Activated CD4-positive, alpha-beta T cell treated with anti-CD3 and anti-CD28 coated beads, Interleukin-10, Interleukin-2, amounts not matched to agents 100 ng/mL and 50 ng/mL, durations not matched to agents 16 hours and 8 hours (primary cell): Measurements from ENCODE around the gene MTHFR.

Source experiments
- DNase-seq: peaks from one replicate; pipeline ENCODE4 v3.0.0-alpha.2; 2020

MTHFR gene

DNA sequence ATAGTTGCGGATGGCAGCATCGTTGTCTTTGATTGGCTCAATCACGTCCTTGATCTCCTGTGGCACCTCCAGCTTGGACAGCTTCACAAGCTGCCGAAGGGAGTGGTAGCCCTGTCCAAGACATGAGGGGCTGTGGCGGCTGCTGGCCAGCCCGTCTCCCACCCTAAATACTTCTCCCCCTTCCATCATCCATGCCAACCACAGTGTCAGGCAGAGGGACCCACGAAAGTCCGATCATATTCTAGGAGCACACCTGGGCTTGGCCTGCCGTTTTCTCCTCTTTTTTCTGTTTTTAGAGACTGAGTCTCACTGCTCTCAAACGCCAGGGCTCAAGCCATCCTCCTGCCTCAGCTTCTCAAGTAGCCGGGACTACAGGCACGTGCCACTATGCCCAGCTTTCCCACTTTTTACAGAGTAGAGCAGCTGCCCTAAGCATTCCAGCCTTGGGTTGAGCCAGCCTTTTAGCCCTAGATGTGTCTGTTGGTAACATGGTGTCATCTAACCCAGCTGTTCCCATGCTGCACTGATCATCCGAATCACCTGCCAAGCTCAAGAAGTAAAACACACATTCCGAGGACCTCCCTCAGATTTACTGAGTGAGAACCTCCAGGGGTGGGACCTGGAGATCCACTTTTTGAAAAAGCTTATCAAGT, 10.4 kb downstream of the MTHFR start:
- no peak for DNase-seq

- DNase-seq = no peak
Observed at GRCh38 chr1:11794446-11795237, 11.1 kb downstream of the MTHFR start.

DNA sequence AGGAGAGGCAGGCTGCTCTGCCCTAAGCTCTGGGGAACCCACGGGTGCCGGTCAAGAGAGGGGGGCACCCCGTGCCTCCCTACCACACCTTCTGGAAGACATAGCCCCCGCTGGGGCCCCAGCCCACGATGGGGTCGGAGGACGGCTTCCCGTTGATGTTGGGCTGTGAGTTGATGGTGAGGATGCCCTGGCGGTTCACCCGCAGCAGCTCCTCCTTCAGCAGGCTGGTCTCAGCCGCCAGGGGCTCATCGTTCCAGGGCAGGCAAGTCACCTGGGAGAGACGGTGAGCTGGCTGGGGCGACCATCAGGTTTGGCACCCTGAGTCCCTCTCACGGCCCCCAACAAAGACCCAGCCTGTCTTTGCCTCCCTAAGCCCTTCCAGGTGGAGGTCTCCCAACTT, 11.9 kb downstream of the MTHFR start:
- no peak for DNase-seq

- no peak for DNase-seq
Observed at GRCh38 chr1:11792106-11792505, 13.7 kb downstream of the MTHFR start.

- DNase-seq = no peak
Observed at GRCh38 chr1:11790880-11791715, 14.7 kb downstream of the MTHFR start.

GRCh38 chr1:11790101-11790879, 15.5 kb downstream of the MTHFR start:
- DNase-seq = no peak

- no peak for DNase-seq
Observed at GRCh38 chr1:11789126-11790067, 16.4 kb downstream of the MTHFR start.

DNA sequence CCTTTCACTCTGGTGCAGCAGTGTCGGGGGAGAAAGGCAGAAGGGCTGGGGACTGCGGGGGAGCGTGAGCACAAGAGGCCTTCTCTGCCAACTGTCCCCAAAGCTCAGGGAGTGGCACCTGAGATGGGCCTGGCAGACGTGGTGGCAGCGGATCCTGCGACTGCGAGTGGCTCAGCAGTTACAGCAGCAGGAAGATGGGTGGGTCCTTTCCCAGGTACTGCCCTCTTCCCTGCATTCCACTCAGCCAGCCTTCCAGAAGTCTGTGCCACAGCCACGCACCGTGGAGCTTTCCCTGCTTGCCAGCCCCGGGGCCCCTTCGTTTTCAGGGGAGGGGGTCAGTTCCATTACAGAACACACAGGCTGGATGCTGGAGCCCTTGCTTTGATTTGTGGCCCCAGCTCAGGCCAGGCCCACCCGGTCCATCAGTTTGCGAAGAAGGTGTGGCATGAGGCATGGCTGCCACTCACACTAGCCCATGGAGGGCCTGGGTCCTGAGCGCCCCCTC, 17.2 kb downstream of the MTHFR start:
- DNase-seq = no peak

GRCh38 chr1:11787804-11788436, 17.8 kb downstream of the MTHFR start:
- no peak for DNase-seq

DNA sequence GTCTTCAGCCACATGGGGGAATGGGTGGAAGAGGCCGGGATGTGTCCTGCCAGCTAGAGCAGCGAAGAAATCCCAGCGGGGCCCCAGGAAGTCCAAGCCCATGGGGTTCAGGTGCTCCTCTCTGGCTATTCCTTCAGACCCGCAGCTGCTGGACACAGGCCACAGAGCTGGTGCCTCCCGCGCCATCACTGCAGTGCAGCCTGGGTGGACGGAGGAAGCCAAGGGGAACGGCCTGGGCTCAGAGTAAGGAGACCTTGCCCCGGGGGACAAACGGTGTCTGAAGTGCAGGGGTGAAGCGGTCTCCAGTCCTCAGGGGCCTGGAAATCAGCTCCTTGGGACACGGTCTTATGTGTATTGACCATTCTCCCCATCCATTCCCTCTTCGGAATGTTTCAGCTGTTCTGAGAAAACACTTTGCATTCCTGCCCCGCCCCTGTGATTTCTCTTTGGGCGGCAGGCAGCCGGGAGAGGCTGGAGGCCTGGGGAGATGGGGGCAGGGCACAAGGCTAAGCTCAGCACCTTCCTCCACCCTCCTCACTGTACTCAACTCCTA, 18.4 kb downstream of the MTHFR start:
- no peak for DNase-seq

GRCh38 chr1:11786168-11786567, 19.6 kb downstream of the MTHFR start:
- no peak for DNase-seq

DNA sequence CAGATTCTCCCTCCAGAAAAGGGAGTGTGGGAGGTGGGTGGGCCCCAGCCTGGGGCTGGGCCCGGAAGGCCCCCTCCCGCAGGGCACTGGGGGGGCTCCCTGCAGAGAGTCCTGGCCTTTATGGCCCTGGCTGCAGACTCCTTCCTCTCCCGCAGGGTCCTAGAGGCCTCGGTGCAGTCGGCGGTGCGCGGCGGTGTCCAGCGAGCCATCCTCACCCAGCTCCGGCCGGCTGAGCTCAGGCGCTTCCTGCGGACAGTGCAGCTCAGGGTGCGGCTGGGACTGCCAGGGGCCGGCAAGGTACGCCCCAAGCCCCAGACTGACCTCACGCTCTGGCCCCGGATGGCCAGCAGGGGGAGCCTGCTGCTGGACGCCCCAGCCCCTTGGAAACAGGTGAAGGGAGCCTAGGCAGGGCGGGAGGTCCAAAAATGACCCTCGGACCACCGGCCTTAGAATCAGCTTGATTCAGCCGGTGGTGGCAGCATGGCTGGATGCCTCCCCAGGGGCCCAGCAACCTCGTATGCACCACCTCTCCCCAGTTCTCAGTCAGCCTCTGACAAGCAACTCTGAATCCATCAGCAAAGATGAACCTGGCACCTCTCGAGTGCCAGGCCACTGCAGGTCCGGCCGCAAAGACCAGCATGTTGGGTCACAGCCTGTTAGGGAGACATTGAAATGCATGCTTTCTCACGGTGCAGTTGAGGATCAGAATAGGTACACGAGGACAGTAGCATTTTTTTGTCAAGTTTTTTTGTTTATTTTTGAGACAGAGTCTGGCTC, 20.6 kb downstream of the MTHFR start:
- peak; percentile 45 for DNase-seq

GRCh38 chr1:11784256-11784992, 21.3 kb downstream of the MTHFR start:
- no peak for DNase-seq

DNA sequence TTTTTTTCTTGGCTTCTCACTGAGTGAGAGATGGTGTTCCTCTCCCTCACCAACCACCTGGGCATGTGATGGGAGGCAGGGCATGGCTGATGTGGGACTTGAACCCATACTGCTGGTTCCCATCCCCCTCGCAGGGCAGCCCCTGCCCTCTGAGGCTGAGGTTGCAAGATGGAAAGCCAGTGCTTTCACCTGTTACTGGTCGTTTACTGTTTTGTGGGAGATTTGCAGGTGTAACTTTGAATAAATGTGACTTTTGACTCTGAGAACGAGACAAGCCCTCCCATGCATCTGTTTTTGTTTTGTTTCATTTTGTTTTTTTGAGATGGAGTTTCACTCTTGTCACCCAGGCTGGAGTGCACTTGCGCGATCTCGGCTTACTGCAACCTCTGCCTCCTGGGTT, 22.2 kb downstream of the MTHFR start:
- no peak for DNase-seq

- no peak for DNase-seq
Observed at GRCh38 chr1:11782127-11782708, 23.5 kb downstream of the MTHFR start.

DNA sequence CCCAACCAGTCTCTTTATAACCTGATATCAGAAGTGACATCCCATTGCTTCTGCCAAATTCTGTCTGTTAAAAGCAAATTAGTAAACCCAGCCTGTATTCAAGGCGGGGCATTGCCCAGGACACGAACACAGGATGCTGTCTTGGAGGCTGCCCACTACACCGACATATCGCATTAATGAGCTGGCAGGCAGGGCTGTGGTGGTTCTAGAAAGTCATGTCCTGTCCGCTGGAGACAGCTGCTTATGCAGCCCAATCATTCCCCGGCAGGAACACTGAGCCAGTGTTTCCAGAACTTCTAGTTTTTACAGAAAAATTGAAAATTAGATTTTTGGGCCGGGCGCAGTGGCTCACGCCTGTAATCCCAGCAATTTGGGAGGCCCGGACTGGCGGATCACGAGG, 24.5 kb downstream of the MTHFR start:
- no peak for DNase-seq

GRCh38 chr1:11780380-11781147, 25.2 kb downstream of the MTHFR start:
- no peak for DNase-seq
